T-helper 1 cell treated with Interleukin-12 subunit alpha and Interleukin-12 subunit beta and Interleukin-4 antibody, amounts not matched to agents 30 ng/mL and 1 ng/mL, for 36 hours (primary cell): ENCODE measurements around the gene ARRDC3. TPM values are rescaled to one million over a fixed set of nuclear protein-coding genes. Genes with fewer than 3 reads are reported as not detected.

Source experiments
- intact Hi-C: fragments of 100-400 bp; cut with micrococcal nuclease; formaldehyde crosslinking; loops from one replicate; pipeline ENCODE4 v1.15.1; 2024
- total RNA-seq: library from RNA; stranded (reverse); gene quantifications from 2 replicates; pipeline ENCODE4 v1.2.3, GENCODE V29; 2022

ARRDC3 gene
- total RNA-seq, 1 donor from 2014 or later: 20.2 TPM

DNA sequence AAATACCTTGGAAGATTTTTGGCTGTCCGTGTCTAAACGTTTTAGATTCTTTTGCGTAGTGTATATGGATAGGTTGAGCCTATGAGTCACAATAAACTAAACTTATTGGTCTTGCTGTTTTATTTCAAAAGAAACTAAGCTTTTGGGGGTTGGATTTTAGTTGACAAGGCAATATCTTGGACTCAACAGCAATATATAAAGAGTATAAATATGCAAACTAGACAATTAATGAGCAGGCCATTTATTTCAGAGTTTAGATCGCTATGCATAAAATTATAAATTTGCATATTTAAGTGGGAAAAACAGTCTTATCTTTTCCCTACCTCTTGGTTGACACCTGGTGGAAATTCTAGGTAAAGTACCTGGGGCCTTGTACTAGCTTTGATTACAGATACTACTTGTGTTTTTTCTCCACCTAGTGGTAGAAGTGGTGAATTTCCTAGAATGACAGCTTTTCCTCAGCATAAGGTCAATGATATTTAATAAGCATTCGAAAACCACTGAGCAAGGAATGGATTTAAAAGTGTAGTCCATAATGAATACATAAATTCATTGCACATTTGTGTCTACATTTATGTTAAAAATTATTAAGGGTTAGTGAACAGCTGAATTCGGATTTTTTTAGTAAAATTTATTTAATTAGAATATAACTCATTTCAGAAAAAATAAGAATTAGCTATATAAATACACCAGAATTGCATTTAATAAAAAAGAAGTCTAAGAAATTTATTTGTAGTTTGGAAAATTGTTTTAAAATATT, 1.7 kb upstream of the ARRDC3 start:
- intact Hi-C loops: loop anchor here (1.0 kb wide), 7 partner anchors 34 to 519 kb away; no protein-coding TSS in a partner anchor

DNA sequence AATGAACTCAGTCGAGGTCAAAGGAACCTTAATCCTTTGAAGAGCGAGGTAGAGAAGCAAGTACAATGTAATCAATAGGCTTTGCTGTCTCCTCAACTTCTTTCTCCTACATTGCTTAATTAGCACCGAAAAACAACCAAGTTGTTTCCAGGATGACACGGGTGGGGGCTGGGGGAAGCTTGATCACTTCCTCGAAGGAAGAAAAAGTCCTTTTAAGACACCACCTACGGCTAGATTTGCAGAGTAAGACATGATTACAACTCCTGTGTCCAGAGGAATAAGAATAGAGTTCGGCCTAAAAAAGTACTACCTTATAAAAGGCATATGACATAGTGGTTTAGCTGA, 811 bp upstream of the ARRDC3 start:
- intact Hi-C loops: loop anchor here (1.0 kb wide), 3 partner anchors 104 to 975 kb away; partner anchors contain the start of gene CETN3

DNA sequence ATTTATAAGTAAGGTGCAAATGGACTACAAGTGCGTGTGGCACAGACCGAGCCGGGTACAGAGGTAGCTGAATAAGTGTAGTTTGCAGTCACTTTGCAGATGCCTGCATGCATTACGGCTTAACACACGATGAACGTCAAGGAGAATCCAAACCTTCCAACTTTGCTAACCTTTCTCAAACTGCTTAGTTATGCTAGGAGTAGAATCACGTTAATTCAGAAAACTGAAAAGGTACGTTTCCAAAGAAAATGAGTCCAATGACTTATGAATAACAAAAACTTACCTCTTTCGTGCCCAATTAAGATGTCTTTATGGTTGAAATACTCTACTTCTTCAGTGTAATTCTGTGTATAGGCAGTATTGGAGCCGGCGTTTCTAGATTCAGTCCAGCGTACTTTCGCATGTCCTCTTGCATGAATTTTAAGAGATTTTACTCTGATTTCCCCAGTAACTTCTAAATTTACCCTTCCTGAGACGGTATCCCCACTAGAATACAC, 539 bp downstream of the ARRDC3 start:
- intact Hi-C loops: loop anchor here (1.0 kb wide), 3 partner anchors 102 to 973 kb away; partner anchors contain the start of gene CETN3

DNA sequence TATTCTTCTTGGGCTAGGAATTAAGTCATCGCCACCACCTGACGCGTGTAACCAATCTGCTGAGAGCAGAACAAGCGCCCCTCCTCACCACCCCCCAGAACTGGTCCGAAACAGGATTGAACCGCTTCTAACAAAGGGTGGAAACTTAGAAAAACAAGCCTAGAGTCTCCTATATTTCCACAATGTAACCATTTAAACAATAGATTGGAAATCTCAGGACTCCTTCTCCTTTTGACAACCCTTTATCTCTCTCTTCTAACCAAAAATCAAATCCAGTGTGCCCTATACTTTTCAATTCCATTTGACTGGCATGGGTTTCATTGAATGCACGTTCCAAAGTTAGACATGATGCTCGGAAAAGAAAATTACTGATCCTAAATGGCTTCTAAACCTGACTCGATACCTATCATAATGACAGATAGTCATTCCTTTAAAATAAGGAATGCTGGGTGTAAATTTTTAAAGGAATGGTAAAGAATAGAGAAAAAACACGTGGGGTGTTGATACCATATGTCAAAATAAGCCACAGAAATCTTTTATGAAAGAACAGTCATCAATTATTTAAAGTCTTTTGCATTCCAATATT, 1.2 kb downstream of the ARRDC3 start:
- intact Hi-C loops: loop anchor here (1.0 kb wide), 1 partner anchor 908 kb away; the partner anchor contains the start of genes MBLAC2 and POLR3G

DNA sequence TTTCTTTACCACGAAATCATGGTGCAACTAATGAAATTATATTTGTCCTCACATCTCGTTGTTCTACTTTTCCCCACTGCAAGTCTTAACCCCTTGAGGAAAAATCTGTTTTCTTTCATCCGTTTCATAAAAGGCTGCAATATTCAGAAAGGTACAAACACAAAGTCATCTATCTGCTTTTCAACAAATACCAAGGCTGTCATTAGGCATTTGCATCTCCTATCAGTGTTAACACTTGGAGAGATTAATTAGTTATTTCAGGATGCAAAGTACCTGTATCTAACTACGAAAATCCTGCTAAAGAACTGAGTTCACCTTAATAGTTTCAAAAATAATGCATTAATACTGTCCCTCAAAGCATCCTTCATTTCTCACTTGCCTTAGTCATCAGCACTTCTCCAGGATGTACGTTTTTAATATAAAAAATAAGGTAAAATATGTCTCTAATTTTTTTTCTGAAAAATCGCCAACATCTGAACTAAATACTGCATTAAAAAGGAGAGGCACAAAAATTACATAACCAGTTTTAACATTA, 1.8 kb downstream of the ARRDC3 start:
- intact Hi-C loops: loop anchor here (1.0 kb wide), 1 partner anchor 907 kb away; the partner anchor contains the start of genes MBLAC2 and POLR3G

DNA sequence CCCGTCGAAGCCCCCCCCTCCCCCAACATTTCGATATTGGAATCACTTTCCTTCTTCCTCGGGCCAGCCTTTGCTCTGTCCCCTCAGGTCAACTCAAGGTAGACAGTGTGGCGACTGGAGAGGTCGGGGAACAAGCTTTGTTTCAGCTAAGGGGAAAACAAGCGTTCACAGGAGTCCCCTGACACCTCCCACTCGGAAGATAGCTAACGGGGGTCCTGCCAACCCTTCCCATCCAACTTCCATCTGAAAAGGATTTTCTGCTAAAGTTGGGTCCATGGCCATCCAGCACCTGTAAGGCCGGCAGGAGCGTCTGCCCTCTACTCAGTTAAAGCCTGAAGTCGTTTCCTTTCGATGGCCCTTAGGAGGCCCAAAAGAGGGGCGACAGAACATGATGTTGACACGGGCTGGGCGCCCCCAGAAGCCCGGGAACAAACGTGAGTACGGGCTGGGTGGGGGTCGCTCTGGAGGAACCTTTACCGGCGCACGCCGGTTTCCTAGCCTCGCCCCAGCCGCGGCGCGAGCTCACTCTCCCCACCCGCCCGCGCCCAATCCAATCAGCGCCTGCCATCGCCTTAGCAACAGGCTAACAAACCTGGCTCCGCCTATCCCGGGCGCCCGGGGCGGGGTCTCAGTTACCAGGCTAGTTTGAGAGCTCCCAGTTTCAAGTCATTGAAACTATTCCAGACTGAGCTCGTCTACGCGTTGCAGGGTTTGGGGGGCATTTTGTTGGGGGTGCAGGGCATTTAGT, 2.5 kb downstream of the ARRDC3 start:
- intact Hi-C loops: loop anchor here (1.0 kb wide), 4 partner anchors 66 to 906 kb away; partner anchors contain the start of genes MBLAC2 and POLR3G

DNA sequence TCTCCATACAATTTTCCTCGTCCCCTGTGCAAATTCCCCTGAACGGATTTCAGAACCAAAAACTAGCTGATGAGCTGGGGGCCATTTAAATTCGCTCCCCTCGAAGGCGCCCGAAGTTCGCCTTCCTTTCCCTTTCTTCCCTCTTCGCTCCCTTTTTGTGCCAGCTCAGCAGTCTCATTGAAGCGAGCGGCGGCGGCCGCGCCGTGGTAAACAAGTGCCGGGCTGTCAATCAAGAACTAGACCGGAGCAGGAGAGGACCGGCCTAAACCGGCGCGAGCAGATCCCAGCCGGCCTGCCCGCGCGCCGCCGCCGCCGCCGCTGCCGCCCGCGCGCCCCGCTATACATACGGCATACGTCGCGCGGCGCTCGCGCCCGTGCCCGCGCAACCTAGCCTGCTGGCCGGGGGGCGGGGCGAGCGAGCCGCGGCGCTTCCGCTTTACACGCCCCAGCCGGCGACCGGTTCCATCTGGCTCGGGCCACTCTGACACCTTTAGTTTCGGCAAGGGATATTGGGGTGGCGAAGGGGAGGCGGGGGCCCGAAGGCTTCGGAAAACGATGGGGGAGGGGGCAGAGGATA, 3.1 kb downstream of the ARRDC3 start:
- intact Hi-C loops: loop anchor here (1.0 to 2.0 kb wide), 5 partner anchors 17 to 850 kb away; no protein-coding TSS in a partner anchor

DNA sequence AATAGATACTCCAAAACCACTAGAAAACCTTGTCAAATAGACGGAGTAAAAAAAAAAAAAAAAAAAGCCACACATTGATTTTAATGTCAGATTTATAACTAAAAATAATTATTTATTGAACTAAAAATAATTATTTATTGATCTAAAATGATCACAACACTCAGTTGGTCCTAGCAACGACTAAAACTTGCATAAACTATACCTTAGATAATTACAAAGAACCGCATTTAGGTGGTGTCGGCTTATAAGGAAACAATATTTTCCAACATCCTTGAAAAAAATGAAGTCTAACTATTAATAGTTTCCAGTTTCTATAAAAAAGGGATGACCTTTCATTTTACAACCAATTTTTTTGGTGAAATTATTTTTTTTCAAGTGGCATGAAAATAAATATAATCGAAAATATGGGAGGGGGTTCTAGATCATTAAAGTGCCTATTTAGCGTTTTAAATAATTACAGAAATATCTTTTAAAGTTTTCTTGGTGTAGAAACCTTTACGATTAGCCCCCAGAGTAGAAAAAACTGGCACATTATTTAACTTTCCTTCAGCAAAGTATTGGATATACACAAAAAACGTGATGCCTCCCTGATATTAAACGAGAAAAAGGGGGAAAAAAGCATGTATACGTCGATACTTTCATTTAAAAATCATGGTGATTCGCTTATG, 3.7 kb downstream of the ARRDC3 start:
- intact Hi-C loops: loop anchor here (2.0 kb wide), 2 partner anchors 17 to 51 kb away; no protein-coding TSS in a partner anchor

DNA sequence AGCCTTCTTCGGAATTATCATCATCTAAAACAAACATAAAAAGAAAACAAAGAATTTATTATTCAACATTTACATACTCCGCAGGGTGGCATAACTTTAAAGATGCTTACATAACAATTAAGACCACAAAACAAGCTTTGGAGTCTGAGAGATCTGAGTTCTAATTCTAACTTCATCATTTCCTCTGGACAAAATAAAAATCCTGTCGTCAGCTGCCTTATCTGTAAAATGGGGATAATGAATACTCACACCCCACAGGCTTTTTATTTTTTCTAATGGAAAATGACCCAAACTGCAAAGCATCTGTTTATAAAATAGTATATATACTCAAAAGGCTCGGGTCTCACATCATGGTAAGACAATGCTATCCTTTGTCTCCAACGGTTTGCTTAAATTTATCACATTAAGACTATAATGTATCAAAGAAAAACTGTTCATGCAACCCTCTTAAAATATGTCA, 4.3 kb downstream of the ARRDC3 start:
- intact Hi-C loops: loop anchor here (2.0 kb wide), 2 partner anchors 16 to 50 kb away; no protein-coding TSS in a partner anchor

DNA sequence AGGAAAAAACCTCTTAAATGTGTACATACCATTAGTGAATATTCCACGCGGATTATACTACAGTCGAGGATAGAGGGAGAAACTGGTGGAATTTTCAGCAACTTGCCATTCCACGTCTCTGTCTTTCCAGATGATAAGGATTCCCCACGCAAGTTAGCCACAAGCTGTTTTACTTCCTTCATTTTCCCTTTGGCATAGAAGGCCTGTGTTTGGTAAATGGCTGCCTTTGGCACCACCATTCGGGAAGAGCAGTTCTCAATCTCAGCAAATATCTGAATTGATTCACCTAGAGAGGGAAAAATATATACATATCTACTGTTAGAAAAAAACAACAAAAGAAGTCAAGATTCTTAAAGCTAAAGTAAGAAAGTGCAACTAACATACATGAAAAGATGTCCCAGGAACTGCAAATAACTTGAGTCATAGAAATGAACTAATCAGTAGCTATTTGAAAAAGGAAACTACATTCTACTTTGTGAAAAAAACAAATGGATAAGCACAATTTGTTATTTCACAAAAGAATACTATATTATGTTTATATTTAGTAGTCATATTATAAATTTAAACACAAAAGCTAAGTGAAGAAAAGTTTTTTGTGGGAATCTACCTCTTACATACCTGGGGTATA, 8.1 kb downstream of the ARRDC3 start:
- intact Hi-C loops: no loop called here

DNA sequence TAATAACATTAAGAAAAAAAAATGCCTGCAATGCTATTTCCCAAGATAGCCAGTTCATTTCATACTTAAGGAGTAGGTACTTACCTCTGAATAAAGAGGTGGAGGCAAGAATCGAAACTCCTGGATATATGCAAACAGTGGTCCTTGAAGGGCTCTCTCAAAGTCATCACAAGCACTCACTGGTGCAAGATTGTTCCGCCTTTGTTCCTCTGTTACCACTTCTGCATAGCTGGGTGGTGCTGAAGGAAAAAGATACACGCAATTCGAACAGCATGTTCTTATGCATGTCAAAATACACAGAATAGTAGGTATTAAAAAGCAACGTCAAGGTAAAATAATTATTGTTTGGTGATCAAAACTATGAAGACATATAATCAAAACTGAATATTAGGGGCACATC, 9.5 kb downstream of the ARRDC3 start:
- intact Hi-C loops: no loop called here

DNA sequence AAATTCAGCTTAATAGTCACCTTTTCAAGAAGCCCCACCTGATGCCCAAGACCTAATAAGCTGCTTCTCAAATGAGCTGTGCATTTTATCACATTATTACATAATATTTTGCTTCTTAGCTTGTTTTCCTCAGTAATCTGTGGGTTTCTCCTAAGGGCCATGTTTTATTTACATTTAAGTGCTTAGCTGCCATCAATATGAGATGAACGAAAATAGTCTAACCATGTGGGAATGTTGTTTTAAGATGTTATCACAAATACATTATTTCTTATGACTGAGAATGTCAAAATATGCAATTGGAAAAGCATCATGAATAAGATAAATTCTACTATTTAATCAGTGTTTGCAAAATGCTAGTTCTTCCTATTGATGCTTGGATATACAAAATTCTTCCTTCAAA, 10.1 kb downstream of the ARRDC3 start:
- intact Hi-C loops: no loop called here

DNA sequence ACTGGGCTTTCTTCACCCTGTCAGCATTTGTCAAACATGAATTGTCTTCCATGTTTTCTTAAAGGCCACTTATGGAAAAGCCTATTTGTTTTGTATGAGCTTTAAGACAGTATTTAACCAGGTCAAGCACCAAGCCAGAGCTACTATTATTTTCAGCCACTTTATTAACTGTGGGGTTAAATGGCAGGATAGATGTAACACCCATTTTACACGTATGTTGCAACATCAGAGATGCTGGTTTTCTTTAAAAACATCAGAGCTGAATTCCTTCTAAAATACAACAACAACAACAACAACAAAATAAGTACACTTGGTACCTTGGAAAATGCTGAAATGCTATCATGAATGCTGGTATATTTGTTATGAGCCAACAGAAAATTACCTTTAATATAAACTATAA, 13.6 kb downstream of the ARRDC3 start:
- intact Hi-C loops: no loop called here

DNA sequence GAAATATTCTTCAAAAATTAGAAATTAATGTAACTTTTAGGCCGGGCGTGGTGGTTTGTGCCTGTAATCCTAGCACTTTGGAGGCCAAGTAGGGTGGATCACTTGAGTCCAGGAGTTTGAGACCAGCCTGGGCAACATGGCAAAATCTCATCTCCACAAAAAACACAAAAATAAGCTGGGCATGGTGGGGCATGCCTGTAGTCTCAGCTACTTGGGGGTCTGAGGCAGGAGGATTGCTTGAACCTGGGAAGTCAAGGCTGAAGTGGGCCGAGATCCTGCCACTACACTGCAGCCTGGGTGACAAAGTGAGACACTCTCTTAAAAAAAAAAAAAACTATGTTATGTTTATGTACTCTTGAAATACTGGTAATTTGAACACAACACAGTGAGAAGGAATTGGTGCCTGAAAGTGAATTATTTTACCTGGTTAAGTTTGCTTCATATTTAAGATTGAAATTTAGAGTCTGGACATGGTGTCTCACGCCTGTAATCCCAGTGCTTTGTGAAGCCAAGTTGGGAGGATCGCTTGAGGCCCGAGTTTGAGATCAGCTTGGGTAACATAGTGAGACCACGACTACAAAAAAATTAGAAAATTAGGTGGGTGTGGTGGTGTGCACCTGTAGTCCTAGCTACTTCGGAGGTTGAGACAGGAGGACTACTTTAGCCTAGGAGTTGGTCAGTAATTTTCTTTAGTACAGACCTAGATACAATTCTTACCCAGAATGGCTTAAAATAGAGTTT, 15.0 kb downstream of the ARRDC3 start:
- intact Hi-C loops: no loop called here

DNA sequence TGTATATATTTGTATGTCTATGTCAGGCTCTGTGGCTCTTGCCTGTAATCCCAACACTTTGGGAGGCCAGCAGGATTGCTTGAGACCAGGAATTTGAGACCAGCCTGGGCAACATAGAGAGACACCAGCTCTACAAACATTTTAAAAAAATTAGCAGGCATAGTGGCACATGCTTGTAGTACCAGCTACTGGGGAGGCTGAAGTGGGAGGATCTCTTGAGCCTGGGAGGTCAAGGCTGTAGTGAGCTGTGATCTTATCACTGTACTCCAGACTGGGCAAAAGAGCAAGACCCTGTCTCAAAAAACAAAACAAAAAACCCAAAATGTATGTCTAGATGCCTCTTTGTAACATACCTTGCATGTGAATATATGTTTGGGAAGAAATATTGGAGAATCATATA, 15.8 kb downstream of the ARRDC3 start:
- intact Hi-C loops: no loop called here

DNA sequence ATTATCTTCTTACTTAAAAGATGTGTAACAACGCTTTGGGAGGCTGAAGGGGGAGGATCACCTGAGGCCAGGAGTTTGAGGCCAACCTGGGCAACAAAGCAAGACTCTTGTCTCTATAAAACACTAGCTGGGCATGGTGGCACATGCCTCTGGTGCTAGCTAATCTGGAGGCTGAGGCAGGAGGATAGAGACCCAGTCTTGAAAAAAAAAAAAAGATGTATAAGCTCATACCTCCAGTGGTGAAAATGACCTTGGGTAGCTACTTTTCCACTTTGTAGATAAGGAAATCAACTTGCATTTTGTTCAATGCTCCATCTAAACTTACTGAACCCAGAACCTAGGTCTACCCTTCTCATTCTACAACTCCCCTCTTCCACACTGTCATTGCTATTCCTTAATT, 16.6 kb downstream of the ARRDC3 start:
- intact Hi-C loops: no loop called here

DNA sequence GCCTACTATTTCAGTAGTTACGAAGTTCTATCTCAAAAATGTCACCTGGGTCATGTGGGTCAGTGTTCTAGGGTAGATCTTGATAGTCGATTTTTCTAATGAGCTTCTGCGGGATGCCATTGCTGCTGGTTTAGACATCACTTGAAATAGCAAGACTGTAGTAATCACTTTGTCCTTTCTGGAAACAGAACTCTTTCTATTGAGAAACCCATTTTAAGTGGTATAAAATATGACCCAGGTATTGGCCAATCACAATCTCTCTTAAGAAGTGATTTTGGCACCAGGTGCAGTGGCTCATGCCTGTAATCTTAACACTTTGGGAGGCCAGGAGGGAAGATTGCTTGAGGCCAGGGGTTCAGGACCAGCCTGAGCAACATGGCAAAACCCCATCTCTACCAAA, 17.6 kb downstream of the ARRDC3 start:
- intact Hi-C loops: no loop called here

DNA sequence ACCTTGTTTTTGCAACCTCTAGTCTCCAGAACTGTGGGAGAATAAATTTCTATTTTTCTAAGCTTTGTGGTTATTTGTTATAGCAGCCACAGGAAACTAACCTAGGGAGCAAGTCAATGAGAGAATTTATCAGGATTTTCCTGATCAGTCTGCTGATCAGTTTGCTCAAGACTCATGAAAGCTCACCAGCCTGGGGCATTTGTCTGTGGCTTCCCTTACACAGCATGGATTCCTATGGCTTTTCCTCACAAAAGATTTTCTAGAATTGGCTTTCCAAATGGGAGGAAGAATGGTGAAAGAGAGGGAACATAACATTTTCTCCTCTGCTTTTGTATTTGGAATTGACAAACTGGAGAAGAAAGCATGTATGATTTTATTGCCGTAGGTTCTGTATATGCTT, 20.2 kb downstream of the ARRDC3 start:
- intact Hi-C loops: loop anchor here (2.0 kb wide), 1 partner anchor 16 kb away; no protein-coding TSS in a partner anchor

DNA sequence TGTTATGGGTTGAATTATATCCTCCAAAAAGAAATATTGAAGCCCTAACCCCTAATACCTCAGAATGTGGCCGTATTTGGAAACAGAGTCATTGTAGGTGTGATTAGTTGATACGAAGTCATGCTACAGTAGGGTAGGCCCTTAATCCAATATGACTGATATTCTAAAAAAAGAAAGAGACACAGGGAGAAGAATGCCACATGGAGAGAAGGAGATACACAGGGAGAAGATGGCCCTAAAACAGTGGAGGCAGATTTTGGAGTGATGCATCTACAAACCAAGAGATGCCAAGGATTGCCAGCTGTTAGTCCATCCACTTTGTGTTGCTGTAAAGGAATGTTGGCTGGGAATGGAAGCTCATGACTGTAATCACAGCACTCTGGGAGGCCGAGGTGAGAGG, 21.3 kb downstream of the ARRDC3 start:
- intact Hi-C loops: loop anchor here (2.0 kb wide), 2 partner anchors 17 to 33 kb away; no protein-coding TSS in a partner anchor
